GM19397 (cell line): Measurements from ENCODE around the gene SLC19A1.
"Not testable (repeated sequence)": the region's sequence is repeated elsewhere in the genome, so short reads cannot be mapped to it uniquely, and the experiment has no call there.

Experiments
- ATAC-seq: cut with Tn5 transposase; IDR thresholded peaks from one replicate; pipeline ENCODE4 v1.9.1; 2021; ENCODE audit warnings: mild to moderate bottlenecking, moderate library complexity; ENCODE audit not compliant: unreplicated experiment

SLC19A1 gene

DNA sequence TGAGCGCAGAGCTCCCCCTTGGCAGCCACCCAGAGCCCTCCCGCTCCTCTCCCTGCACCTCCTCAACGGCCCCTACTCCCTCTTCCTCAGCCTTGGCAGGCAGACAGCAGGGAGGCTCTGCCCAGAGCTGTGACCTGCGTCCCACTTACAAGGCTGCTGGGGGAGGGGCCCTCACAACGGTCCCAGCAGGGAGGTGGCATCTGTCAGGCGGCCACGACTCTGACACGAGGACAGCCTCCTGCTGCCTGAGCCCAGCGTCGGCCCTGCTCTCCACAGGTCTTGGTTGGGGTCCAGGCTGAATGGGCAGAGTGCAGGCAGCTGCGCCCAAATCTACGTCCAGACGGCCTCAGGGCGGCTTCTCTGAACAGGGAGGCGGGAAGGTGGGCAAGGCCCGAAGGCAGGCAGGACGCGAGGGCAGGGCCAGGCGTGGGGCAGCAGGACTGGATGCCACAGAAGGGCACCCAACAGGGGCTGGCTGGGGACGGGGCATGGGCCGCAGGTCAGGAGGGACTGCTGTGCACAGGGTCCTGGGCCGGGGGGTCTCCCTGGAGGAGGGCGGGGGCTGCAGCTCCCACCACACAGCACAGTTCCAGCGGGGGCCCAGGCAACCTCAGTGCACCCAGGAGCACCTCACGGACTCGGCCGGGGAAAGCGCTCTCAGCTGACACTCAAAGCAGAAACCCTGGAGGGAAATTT, 7.5 kb downstream of the SLC19A1 start:
- no peak for ATAC-seq

- ATAC-seq, result no peak
These were observed 8.2 kb downstream of the SLC19A1 start for GRCh38 chr21:45533846-45534635.

DNA sequence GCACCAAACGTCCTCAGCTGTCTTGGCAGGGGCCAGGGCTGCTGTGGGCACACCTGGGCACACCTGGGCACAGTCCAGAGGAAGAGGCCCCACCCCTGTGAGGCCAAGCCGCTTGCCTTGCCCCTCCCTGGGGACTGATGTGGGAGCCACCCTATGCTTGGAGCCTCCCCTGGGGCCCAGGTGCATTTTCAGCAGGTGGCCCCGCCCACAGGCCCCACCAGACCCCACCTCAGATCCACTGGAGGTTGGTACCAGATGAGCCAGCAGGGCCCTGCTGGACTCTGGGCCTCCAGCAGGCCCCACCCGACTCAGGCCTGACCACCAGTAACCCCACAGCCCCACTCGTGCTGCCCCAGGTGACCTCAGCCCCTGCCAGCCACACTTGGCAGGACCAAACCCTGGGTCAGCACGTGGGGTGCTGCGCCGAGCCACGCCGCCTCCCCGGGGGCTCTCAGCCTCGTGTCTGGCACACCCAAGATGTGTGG, 8.8 kb downstream of the SLC19A1 start:
- ATAC-seq, result no peak

DNA sequence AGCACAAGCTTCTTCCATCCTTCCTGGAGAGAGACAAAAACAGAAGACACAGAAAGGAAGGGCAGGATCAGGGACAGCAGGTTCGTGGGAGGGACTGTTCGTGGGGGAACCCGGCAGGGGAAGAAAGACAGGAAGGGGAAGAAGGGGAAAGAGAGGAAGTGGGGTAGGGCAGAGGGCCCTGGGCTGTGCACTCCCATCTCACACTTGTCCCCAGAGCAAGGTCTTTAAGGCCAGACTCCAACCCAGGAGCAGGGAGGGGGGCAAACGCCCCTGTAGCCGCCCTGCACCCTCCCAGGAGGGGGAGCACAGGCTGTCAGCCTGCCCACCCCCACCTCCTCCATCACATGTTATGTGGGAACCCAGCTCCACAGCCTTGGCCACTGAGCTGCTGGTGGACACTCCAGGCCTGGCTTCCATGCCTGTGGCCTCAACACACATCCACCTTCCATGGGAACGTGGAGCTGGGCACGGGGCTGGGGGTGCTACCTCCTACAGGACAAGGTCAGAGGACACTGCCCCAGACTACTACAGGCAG, 9.3 kb downstream of the SLC19A1 start:
- no peak for ATAC-seq

- ATAC-seq, result no peak
These were observed 10.6 kb downstream of the SLC19A1 start for GRCh38 chr21:45531393-45532215.

- ATAC-seq, result not testable (repeated sequence)
These were observed 11.2 kb downstream of the SLC19A1 start for GRCh38 chr21:45531114-45531392.

DNA sequence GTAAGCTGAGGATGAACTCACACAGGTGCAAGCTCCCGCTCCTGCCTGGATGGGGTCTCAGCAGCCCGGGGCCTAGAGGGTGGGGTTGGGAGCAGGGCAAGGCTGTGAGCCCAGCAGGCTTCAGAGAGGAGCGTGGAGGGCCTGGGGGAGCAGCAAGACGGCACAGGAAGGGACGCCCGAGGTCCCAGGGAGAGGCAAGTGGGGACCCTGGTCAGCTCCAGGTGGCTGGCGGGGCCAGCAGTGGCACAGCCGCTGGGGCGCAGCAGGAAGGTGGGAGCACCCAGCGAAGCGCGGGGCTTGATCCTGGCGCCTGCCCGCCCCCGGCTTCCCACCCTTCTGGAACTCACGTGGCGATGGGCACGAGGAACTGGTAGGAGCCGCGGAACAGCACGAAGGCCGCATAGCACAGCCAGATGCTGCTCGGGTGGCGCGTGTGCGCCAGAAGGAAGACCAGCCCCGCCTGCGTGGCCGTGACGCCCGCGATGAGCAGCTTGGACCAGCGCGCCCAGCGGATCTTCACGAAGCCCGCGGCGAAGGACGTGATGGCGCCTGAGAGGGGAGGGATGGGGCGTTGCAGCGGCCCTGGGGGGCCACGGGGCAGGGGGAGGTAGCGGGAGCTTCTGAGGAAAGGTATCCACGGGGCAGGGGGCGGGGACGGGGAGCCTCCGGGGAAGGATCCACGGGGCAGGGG, 11.7 kb downstream of the SLC19A1 start:
- ATAC-seq, result no peak

- no peak for ATAC-seq
These were observed 12.3 kb downstream of the SLC19A1 start for GRCh38 chr21:45529785-45530422.

GRCh38 chr21:45528981-45529784, 13.1 kb downstream of the SLC19A1 start:
- ATAC-seq, result no peak

DNA sequence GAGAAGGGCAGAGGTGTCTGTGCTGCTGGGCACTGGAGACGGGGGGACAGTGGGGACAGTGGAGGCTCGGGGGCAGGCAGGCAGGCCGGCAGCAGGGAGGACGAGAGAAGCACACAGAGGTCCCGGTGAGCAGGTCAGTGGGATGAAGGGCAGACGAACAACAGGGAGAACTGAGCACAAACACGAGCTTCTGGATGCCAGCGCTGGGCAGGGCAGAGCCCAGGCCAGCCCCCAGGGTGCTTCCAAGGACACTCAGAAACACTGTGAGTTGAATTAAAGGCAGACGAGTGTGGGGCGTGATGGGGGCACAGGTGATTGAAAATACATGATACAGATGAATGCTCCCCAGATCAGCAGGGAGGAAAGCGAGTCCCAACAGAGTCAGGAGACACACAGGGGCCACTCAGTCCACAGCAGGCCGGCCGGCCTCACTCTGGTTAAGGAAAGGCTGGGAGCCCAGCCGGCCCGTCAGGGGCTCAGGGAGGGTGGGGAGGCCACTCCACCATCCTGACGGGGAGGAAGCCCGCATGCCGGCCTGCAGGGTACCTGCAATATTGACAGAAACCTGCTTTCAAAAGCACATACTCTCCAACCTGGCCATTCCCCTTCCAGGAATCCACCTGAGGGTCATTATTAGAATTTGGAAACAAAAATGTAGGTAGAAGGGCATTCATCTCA, 14.1 kb downstream of the SLC19A1 start:
- ATAC-seq, result no peak

GRCh38 chr21:45527151-45527999, 14.9 kb downstream of the SLC19A1 start:
- not testable (repeated sequence) for ATAC-seq

DNA sequence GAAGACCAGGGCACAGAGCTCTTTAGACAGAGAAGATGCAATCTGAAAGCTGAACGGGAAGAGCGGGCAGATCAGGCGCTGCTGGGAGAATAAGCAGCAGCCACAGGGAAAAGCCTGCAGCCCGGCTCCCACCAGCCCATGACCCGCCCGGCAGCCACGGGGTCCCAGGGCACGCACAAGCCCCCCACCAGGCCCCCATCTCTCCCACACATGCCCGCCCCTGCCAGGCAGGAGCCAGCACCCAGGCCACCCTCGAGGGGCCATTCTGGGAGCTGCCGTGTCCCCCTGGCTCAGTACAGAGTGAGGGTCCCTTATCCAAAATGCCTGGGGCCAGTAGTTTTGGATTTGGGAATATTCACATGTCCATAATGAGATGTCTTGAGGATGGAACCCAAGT, 16.3 kb downstream of the SLC19A1 start:
- no peak for ATAC-seq

DNA sequence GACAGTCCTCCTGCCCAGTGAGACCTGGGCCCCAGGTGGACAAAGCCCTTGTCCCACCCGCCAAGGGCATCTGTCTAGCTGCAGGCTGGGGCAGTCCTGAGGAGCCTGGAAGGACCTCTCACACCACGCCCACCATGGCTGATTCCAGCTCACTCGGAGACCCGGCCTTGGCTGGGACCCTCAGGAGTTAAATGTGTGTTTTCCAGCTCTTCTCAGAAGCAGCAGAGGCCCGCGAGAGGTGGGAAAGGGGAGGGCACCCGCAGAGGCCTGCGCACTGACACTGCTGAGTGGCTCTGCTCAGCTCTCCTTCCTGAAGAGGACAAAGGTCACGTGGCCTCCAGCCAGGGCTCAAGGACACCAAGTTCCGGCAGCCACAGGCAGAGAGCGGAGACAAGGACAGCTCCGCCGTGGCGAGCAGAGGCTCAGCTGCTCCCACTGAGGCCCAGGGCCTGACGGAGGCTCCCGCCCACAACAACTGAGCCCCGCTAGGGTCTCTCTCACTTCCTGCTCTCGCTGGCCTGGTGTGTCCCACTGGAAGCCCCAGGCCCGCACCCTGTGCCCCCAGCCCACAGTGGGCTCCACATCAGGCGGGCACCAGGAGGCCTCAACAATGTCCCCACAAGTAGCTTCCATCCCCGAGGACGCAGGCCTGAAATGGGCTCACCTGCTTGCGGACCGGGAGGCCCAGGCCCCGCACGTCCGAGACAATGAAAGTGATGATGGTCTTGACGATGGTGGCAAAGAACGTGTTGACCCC, 16.9 kb downstream of the SLC19A1 start:
- ATAC-seq, result no peak

DNA sequence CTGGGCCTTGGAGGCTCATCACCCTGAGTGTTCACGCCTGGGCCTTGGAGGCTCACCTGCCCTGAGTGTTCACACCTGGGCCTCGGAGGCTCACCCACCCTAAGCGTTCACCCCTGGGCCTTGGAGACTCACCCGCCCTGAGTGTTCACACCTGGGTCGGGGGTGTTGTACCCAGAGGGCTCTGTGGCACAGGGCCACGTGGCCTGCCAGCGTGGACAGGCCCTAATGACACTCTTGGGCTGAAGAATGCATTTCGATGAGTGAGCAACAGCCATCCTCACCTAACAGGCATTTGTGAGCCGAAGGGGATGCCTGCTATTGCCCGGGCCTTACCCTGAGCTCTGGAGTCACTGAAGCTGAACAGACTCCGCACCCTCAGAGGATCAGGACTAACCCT, 17.5 kb downstream of the SLC19A1 start:
- ATAC-seq, result no peak

- ATAC-seq, result no peak
These were observed 18.7 kb downstream of the SLC19A1 start for GRCh38 chr21:45523411-45524101.

GRCh38 chr21:45522986-45523385, 19.3 kb downstream of the SLC19A1 start:
- no peak for ATAC-seq

DNA sequence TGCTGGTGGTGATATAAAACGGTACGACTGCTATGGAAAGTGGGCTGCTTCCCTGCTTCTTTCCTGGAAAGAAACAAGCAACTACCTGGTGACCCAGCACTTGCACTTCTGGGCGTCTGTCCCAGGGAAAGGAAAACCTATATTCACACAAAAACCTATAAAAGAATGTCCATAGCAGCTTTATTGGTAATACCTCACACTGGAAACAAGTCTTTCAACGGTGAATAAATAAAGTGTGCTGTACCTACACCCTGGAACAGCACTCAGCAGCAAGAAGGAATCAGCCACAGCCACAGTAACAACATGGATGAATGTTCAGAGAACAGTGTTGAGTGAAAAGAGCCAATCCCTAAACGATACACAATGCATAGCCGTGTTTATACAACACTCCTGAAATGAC, 19.9 kb downstream of the SLC19A1 start:
- ATAC-seq, result no peak
